PC-3 (cell line): ENCODE measurements around the gene PBX3.

Experiments used
- EZH2phosphoT487 ChIP-seq: fragments of 300-600 bp; sonication (generic); IDR thresholded peaks from 2 replicates; pipeline ENCODE4 v1.6.1; 2018; ENCODE audit warnings: mild to moderate bottlenecking, antibody characterized with exemption, low read length, borderline replicate concordance
- TF ChIP-seq, protein P1 (sequence below): fragments of 300-600 bp; sonication (generic); conservative IDR thresholded peaks from 2 replicates; pipeline ENCODE4 v1.5.1; 2017; ENCODE audit warnings: antibody characterized with exemption, low read depth, mild to moderate bottlenecking, low read length

DNA sequence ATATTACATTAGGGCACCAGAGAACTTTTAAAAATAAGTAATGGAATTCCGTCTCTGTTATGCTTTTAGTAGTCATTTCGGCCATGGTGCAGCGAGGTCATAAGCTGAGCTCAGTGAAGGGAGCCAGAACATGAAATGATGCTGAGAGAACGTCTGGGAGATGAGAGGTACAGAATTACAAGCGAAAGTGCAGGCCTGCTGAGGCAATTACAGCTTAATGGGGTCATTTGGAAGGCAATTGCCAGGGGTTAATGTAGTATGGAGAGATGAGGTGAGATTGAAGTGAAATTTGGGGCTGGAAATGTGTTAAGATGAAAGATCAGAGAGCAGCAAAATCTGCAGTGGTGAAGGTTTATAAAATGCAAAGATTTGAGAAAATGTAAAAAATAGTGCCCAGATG lies 96.5 kb downstream of the PBX3 start:
- no peak for TF ChIP-seq EZH2phosphoT487
- TF ChIP-seq, protein P1, sequence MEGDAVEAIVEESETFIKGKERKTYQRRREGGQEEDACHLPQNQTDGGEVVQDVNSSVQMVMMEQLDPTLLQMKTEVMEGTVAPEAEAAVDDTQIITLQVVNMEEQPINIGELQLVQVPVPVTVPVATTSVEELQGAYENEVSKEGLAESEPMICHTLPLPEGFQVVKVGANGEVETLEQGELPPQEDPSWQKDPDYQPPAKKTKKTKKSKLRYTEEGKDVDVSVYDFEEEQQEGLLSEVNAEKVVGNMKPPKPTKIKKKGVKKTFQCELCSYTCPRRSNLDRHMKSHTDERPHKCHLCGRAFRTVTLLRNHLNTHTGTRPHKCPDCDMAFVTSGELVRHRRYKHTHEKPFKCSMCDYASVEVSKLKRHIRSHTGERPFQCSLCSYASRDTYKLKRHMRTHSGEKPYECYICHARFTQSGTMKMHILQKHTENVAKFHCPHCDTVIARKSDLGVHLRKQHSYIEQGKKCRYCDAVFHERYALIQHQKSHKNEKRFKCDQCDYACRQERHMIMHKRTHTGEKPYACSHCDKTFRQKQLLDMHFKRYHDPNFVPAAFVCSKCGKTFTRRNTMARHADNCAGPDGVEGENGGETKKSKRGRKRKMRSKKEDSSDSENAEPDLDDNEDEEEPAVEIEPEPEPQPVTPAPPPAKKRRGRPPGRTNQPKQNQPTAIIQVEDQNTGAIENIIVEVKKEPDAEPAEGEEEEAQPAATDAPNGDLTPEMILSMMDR = no peak
